ENCODE data around the gene ARL6.
A peak's percentile ranks its signal among the peaks of the same experiment; 100 is the strongest.

DNA sequence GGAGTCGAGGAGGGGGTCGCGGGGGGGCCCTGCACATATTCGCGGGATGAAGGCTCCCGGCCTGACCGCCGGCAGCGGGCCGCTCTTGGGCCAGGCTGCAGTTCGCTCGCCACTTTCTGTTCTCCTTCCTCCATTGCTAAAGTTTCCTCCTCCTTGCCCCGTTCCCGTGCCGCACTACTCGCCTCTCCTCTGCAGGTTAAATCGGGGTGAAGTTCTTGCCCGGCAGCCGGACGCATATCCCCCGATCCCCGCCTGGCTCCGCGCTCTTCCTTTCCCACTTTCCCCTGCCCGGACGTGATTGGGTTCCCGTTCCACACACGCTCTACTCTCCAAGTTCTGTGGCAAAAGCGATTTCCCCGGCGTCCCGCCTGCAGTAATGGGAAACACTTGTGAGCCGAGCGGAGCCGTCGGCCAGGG, 57.8 kb downstream of the ARL6 start:
- TF ChIP-seq, protein P1, sequence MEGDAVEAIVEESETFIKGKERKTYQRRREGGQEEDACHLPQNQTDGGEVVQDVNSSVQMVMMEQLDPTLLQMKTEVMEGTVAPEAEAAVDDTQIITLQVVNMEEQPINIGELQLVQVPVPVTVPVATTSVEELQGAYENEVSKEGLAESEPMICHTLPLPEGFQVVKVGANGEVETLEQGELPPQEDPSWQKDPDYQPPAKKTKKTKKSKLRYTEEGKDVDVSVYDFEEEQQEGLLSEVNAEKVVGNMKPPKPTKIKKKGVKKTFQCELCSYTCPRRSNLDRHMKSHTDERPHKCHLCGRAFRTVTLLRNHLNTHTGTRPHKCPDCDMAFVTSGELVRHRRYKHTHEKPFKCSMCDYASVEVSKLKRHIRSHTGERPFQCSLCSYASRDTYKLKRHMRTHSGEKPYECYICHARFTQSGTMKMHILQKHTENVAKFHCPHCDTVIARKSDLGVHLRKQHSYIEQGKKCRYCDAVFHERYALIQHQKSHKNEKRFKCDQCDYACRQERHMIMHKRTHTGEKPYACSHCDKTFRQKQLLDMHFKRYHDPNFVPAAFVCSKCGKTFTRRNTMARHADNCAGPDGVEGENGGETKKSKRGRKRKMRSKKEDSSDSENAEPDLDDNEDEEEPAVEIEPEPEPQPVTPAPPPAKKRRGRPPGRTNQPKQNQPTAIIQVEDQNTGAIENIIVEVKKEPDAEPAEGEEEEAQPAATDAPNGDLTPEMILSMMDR (IDR thresholded peaks at IDR 0.05; ENCODE audit: poor library complexity, severe bottlenecking): no peak
- TF ChIP-seq, protein P2, sequence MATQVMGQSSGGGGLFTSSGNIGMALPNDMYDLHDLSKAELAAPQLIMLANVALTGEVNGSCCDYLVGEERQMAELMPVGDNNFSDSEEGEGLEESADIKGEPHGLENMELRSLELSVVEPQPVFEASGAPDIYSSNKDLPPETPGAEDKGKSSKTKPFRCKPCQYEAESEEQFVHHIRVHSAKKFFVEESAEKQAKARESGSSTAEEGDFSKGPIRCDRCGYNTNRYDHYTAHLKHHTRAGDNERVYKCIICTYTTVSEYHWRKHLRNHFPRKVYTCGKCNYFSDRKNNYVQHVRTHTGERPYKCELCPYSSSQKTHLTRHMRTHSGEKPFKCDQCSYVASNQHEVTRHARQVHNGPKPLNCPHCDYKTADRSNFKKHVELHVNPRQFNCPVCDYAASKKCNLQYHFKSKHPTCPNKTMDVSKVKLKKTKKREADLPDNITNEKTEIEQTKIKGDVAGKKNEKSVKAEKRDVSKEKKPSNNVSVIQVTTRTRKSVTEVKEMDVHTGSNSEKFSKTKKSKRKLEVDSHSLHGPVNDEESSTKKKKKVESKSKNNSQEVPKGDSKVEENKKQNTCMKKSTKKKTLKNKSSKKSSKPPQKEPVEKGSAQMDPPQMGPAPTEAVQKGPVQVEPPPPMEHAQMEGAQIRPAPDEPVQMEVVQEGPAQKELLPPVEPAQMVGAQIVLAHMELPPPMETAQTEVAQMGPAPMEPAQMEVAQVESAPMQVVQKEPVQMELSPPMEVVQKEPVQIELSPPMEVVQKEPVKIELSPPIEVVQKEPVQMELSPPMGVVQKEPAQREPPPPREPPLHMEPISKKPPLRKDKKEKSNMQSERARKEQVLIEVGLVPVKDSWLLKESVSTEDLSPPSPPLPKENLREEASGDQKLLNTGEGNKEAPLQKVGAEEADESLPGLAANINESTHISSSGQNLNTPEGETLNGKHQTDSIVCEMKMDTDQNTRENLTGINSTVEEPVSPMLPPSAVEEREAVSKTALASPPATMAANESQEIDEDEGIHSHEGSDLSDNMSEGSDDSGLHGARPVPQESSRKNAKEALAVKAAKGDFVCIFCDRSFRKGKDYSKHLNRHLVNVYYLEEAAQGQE (IDR thresholded peaks at IDR 0.05; ENCODE audit: borderline replicate concordance): no peak
- TF ChIP-seq POLR2AphosphoS5 (IDR thresholded peaks at IDR 0.05) (no peak), TAF1 (IDR thresholded peaks at IDR 0.05; ENCODE audit: low read depth) (no peak), MXI1 (conservative IDR thresholded peaks at IDR 0.05; ENCODE audit: poor library complexity, severe bottlenecking) (no peak), EZH2 (IDR thresholded peaks at IDR 0.05; ENCODE audit: borderline replicate concordance, insufficient read depth, low read length, poor library complexity, severe bottlenecking) (peak; percentile 5), SMC3 (conservative IDR thresholded peaks at IDR 0.05; ENCODE audit: poor library complexity) (no peak), EP300 (conservative IDR thresholded peaks at IDR 0.05; ENCODE audit: poor library complexity, severe bottlenecking) (no peak), RAD21 (conservative IDR thresholded peaks at IDR 0.05) (no peak)

All from neural cell (in vitro differentiated cells).